ENCODE results near the gene PGA3.
A peak's percentile ranks its signal among the peaks of the same experiment; 100 is the strongest.

Gene PGA3

GRCh38 chr11:61187505-61188130 lies 15.7 kb upstream of the PGA3 start:
- no peaks in the 10 kb centered on the region for H3K9me3 ChIP-seq (ENCODE audit: severe bottlenecking)
- no peaks in the 10 kb centered on the region for H3K36me3 ChIP-seq
- no peak overlapping the region for H3K27ac ChIP-seq
- no peak overlapping the region for H3K4me3 ChIP-seq (ENCODE audit: low read depth, low read length)
- H3K27me3 ChIP-seq (ENCODE audit: insufficient read depth, low read depth, severe bottlenecking), result no peaks in the 10 kb centered on the region
- DNase-seq, result peak; percentile 82
- peak; percentile 88 for TF ChIP-seq CTCF (IDR thresholded peaks at IDR 0.05; ENCODE audit: low read depth, low read length)

- TF ChIP-seq CTCF (IDR thresholded peaks at IDR 0.05; ENCODE audit: low read depth, low read length), result no peak
- no peak for DNase-seq
- H3K27ac ChIP-seq, result no peak overlapping the region
These were observed 13.4 kb upstream of the PGA3 start for GRCh38 chr11:61189933-61190332.

GRCh38 chr11:61193596-61193995 lies 9.7 kb upstream of the PGA3 start:
- H3K27me3 ChIP-seq (ENCODE audit: insufficient read depth, low read depth, severe bottlenecking), result no peaks in the 10 kb centered on the region
- no peak for TF ChIP-seq CTCF (IDR thresholded peaks at IDR 0.05; ENCODE audit: low read depth, low read length)
- no peaks in the 10 kb centered on the region for H3K9me3 ChIP-seq (ENCODE audit: severe bottlenecking)
- no peak overlapping the region for H3K4me3 ChIP-seq (ENCODE audit: low read depth, low read length)
- H3K27ac ChIP-seq, result no peak overlapping the region
- H3K36me3 ChIP-seq, result no peaks in the 10 kb centered on the region
- DNase-seq, result peak; percentile 32

More at GRCh38 chr11:61189933-61190332, 13.4 kb upstream of the PGA3 start:
- Histone ChIP-seq H3K9me3 (ENCODE audit: severe bottlenecking) (no peaks in the 10 kb centered on the region), H3K27me3 (ENCODE audit: insufficient read depth, low read depth, severe bottlenecking) (no peaks in the 10 kb centered on the region), H3K4me3 (ENCODE audit: low read depth, low read length) (no peak overlapping the region), H3K36me3 (no peaks in the 10 kb centered on the region)

DNA sequence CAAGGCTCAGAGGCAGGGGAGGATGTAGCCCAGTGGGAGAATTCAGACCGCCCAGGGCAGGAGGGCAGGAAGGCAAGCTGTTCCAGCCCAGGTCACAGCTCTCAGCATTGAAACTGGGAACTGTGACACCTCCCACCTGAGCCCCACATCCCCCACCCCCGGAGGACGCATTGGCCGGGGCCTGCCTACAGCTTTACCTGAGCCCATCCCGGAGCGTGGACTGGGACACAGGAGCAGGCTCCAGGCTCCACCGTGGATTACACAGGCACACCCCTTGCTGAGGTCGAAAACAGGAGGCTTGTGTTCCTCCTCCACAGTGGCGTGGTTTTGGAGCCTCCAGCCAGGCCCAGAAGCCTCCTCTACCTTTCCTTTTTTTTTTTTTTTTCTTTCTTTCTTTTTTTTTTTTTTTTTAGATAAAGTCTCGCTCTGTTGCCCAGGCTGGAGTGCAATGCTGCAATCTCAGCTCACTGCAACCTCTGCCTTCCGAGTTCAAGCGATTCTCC lies 9.1 kb upstream of the PGA3 start:
- no peaks in the 10 kb centered on the region for H3K27me3 ChIP-seq (ENCODE audit: insufficient read depth, low read depth, severe bottlenecking)
- TF ChIP-seq CTCF (IDR thresholded peaks at IDR 0.05; ENCODE audit: low read depth, low read length), result no peak

DNA sequence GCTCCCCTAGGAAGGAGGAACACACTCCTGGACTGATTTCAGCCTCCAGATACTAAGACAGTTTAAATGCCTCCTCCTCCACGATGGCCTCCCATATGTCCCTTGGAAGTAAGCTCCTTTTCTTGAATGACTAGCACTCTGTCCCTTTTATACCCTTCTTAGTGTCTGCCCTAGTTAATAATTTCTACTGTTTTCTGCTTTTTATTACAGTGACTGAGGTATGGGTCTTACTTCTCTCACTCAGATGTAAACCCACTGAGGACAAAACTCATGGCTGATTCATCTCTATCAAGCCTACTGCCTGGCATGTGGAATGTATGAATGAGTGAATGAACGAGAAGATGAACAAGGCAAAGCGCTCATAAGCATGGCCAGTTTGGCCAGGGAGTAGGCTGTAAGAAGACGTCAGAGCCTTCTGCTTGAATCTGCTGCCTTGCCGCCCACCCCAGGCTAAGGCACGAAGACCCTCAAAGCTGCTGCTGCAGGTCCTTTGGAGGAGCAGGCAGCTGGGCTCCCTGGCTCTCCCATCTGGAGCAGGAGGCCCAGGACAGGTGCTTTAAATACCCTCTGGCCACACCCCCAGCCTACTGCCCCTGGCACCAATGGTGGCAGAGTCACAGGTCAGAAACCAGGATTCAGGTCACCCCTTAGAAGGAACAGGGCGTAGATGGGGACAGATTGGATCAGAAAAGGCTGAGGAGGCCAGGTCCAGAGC lies 8.2 kb upstream of the PGA3 start:
- Histone ChIP-seq H3K27me3 (ENCODE audit: insufficient read depth, low read depth, severe bottlenecking) (no peaks in the 10 kb centered on the region), H3K36me3 (no peaks in the 10 kb centered on the region), H3K9me3 (ENCODE audit: severe bottlenecking) (no peaks in the 10 kb centered on the region), H3K27ac (no peak overlapping the region), H3K4me3 (ENCODE audit: low read depth, low read length) (no peak overlapping the region)
- DNase-seq, result no peak
- TF ChIP-seq CTCF (IDR thresholded peaks at IDR 0.05; ENCODE audit: low read depth, low read length), result no peak

More for the DNA sequence above, 9.1 kb upstream of the PGA3 start:
- Histone ChIP-seq H3K4me3 (ENCODE audit: low read depth, low read length) (no peak overlapping the region), H3K36me3 (no peaks in the 10 kb centered on the region), H3K9me3 (ENCODE audit: severe bottlenecking) (no peaks in the 10 kb centered on the region), H3K27ac (no peak overlapping the region)
- peak; percentile 16 for DNase-seq
